ENCODE data around the gene NKD1. TPM values are rescaled to one million over a fixed set of nuclear protein-coding genes. Genes with fewer than 3 reads are reported as not detected.

NKD1 gene
- total and polyA plus RNA-seq, 7 donors = 0.04 to 0.45 (median 0.22) TPM

DNA sequence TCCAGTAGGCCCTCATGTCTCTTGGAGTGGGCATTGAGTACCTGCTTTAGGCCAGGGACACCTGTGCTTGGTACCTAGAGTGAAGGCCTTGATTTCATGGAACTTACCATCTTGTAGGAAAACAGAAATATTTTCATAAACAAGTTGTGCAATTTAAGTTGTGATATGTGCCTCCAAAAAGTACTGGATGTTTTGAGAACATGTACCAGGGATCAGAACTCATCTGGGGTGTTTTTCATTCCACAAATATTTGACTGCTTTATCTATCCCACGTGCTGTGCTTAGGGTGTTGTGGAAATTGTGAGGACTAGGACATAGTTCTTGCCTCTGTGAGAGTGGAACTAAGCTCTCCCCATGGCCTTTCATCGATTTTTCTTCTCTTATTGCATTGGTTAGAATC is 8.8 kb downstream of the NKD1 start:
- Histone ChIP-seq H3K27me3 (ENCODE audit: insufficient read depth in 3 of 3, low read length in 2 of 3) (peaks cover 0 to 4% (median 0%) of the 10 kb centered on the region in 3 donors), H3K27ac (no peak overlapping the region), H3K9me3 (no peaks in the 10 kb centered on the region), H3K4me1 (no peaks in the 10 kb centered on the region), H3K4me3 (no peak overlapping the region), H3K36me3 (ENCODE audit: insufficient read depth in 1 of 2, low read depth in 1 of 2) (no peaks in the 10 kb centered on the region)
- DNase-seq (no peak), ATAC-seq (no peak)
- TF ChIP-seq, protein P1, sequence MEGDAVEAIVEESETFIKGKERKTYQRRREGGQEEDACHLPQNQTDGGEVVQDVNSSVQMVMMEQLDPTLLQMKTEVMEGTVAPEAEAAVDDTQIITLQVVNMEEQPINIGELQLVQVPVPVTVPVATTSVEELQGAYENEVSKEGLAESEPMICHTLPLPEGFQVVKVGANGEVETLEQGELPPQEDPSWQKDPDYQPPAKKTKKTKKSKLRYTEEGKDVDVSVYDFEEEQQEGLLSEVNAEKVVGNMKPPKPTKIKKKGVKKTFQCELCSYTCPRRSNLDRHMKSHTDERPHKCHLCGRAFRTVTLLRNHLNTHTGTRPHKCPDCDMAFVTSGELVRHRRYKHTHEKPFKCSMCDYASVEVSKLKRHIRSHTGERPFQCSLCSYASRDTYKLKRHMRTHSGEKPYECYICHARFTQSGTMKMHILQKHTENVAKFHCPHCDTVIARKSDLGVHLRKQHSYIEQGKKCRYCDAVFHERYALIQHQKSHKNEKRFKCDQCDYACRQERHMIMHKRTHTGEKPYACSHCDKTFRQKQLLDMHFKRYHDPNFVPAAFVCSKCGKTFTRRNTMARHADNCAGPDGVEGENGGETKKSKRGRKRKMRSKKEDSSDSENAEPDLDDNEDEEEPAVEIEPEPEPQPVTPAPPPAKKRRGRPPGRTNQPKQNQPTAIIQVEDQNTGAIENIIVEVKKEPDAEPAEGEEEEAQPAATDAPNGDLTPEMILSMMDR (IDR thresholded peaks at IDR 0.05) = no peak
- intact Hi-C loops (cut with DNase I) = no loop called here
- 66 to 86% (median 67%) methylated on average over 2 of the region's 2 CpGs for WGBS, 3 donors

DNA sequence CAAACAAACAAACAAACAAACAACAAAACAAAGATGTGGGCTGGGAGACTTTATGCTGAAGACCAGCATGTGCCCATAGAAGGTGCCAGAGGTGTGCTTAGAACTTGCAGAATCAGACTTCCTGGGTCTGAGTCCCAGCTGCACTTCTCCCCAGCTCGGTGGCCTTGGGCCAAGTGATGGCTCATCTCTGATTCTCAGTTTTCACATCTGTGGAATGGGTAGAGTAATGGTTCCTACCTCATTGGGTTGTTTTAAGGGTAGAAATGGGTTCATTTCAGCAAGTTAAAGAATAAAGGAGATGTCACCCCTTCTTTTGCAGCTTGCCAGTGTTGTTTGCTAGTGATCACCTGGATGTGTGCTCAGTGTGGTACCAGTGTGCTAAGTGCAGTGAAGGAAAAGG is 10.7 kb downstream of the NKD1 start:
- Histone ChIP-seq H3K4me3 (no peak overlapping the region), H3K9me3 (no peaks in the 10 kb centered on the region), H3K27me3 (ENCODE audit: insufficient read depth in 3 of 3, low read length in 2 of 3) (no peaks in the 10 kb centered on the region), H3K4me1 (no peaks in the 10 kb centered on the region), H3K36me3 (ENCODE audit: insufficient read depth in 1 of 2, low read depth in 1 of 2) (no peaks in the 10 kb centered on the region), H3K27ac (no peak overlapping the region)
- TF ChIP-seq, protein P1 (IDR thresholded peaks at IDR 0.05) = no peak
- WGBS, 3 donors = 64 to 72% (median 64%) methylated on average over 1 of the region's 1 CpG
- ATAC-seq (no peak), DNase-seq (no peak)
- intact Hi-C loops (cut with DNase I) = no loop called here

DNA sequence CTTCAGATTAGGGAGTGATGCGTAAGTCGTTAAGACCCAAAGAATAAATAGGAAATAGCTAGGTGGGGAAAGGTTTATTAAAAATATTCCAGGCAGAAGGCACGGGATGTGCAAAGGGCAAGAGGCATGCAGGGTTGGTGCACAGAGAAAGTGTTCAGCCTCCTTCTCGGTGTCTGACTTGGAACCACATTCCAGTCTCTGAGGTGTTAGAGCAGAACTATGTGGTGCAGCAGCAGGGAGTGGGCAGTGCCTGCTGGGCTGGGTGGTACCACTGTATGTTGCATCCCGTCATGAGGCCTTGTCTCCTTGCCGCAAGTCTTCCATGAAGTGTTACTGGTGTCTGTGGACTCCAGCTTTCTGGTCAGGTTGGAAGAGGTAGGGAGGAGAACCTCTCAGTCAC is 11.1 kb downstream of the NKD1 start:
- ATAC-seq (no peak), DNase-seq (no peak)
- H3K36me3 ChIP-seq (ENCODE audit: insufficient read depth in 1 of 2, low read depth in 1 of 2) = no peaks in the 10 kb centered on the region
- H3K27ac ChIP-seq = no peak overlapping the region
- TF ChIP-seq, protein P1 (IDR thresholded peaks at IDR 0.05) = no peak
- no peaks in the 10 kb centered on the region for H3K4me1 ChIP-seq
- H3K9me3 ChIP-seq = no peaks in the 10 kb centered on the region
- H3K4me3 ChIP-seq = no peak overlapping the region
- no peaks in the 10 kb centered on the region for H3K27me3 ChIP-seq (ENCODE audit: insufficient read depth in 3 of 3, low read length in 2 of 3)
- intact Hi-C loops (cut with DNase I) = no loop called here
- WGBS, 3 donors = 91 to 93% (median 93%) methylated on average over 6 of the region's 6 CpGs

DNA sequence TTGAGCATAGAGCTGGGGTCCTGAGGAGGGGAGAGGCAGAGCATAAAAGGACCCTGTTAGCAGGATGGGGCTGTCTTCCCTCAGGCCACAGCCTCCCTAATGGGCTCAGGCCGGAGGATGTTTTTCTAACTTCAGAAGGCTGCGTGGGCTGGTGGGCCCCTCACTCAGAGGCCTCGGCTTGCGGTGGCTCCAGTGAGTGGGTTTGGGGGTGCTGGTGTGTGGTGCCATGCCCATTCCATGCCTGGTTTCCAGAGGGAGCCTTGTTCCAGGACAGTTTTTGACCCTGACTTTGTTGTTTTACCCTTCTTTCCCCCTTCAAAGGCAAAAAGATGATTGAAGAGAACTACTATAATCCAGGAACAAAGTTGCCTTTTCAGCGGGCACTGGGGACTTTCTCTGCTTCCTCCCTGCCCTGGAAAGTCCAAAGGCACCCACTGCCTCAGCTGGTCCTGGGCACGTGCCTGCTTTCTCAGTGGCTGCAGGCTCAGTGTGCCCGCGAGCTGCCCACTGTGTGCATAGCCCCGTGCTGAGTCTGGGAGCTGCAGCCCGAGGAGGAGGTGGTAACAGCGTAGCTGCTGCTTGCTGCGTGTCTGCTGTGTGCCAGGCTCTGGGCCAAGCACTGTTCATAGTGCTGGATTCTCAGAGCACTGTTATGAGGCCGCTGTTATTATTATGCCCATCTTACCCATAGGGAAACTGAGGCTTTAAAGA is 11.8 kb downstream of the NKD1 start:
- no peaks in the 10 kb centered on the region for H3K27me3 ChIP-seq (ENCODE audit: insufficient read depth in 3 of 3, low read length in 2 of 3)
- H3K4me3 ChIP-seq = no peak overlapping the region
- intact Hi-C loops (cut with DNase I) = no loop called here
- no peaks in the 10 kb centered on the region for H3K36me3 ChIP-seq (ENCODE audit: insufficient read depth in 1 of 2, low read depth in 1 of 2)
- TF ChIP-seq, protein P1 (IDR thresholded peaks at IDR 0.05) = no peak
- WGBS, 3 donors = 88 to 91% (median 90%) methylated on average over 13 of the region's 13 CpGs
- DNase-seq = no peak
- ATAC-seq = no peak
- H3K4me1 ChIP-seq = no peaks in the 10 kb centered on the region
- no peaks in the 10 kb centered on the region for H3K9me3 ChIP-seq
- H3K27ac ChIP-seq = no peak overlapping the region
